Measurements from ENCODE around the gene CUEDC1. TPM values are rescaled to one million over a fixed set of nuclear protein-coding genes. Genes with fewer than 3 reads are reported as not detected.

Gene CUEDC1
- total RNA-seq, 4 donors from 2014 or later, result 7.9 to 63.6 (median 18.8) TPM

DNA sequence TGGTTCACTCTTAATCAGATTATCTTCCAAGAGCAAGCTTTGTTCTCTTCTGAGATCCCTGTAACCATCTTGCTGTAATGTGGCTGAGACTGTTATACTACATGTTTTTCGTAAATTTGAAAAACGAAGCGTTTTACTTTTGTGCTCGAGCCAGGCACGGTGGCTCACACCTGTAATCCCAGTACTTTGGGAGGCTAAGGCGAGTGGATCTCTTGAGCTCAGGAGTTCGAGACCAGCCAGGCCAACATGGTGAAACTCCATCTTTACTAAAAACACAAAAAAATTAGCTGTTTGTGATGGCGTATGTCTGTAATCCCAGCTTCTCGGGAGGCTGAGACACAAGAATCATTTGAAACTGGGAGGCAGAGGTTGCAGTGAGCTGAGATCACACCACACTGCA is 7.8 kb downstream of the CUEDC1 start:
- Histone ChIP-seq H3K36me3 (no peaks in the 10 kb centered on the region), H3K27ac (peak overlapping the region; percentile 94 to 99), H3K27me3 (no peaks in the 10 kb centered on the region), H3K4me3 (peak overlapping the region; percentile 30 to 38), H3K9me3 (no peaks in the 10 kb centered on the region), H3K4me1 (peaks cover 18 to 33% of the 10 kb centered on the region in 2 donors)
- no peak for TF ChIP-seq POLR2A (IDR thresholded peaks at IDR 0.05)
- TF ChIP-seq, protein P1, sequence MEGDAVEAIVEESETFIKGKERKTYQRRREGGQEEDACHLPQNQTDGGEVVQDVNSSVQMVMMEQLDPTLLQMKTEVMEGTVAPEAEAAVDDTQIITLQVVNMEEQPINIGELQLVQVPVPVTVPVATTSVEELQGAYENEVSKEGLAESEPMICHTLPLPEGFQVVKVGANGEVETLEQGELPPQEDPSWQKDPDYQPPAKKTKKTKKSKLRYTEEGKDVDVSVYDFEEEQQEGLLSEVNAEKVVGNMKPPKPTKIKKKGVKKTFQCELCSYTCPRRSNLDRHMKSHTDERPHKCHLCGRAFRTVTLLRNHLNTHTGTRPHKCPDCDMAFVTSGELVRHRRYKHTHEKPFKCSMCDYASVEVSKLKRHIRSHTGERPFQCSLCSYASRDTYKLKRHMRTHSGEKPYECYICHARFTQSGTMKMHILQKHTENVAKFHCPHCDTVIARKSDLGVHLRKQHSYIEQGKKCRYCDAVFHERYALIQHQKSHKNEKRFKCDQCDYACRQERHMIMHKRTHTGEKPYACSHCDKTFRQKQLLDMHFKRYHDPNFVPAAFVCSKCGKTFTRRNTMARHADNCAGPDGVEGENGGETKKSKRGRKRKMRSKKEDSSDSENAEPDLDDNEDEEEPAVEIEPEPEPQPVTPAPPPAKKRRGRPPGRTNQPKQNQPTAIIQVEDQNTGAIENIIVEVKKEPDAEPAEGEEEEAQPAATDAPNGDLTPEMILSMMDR (IDR thresholded peaks at IDR 0.05), result no peak
- intact Hi-C loops (cut with DNase I; ENCODE audit: low total_unique reads), result no loop called here
- no peak for DNase-seq

DNA sequence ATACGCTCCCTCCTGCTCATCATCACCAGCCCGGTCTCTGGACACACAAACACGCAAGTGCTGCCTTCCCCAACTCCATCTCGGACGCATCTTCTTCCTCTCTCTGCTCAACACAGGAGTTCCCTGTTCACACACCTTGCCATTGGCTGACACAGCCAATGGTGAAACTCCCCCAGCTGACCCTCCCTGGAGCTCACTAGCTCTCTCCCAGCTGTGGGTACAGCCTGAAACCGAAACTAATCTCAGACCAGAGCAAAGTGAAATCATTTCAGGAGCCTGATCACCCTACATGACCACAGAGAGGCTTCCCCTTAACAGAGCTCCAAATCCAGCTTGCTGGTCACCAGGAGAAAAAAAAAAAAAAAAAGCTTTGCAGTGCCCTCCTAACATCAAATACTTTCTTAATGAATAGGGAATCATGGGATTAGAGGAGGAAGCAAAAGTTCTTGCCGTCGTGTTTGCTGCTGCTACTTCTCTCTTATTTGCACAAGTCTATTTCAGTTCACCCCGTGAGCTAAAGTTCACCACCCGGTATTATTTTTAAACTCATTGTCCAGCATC is 8.3 kb downstream of the CUEDC1 start:
- peak; percentile 58 to 63 for DNase-seq
- Histone ChIP-seq H3K27me3 (no peaks in the 10 kb centered on the region), H3K27ac (peak overlapping the region; percentile 94 to 99), H3K4me3 (peak overlapping the region; percentile 30 to 38), H3K4me1 (peaks cover 18 to 33% of the 10 kb centered on the region in 2 donors), H3K36me3 (no peaks in the 10 kb centered on the region), H3K9me3 (no peaks in the 10 kb centered on the region)
- TF ChIP-seq, protein P1 (IDR thresholded peaks at IDR 0.05), result no peak
- no peak for TF ChIP-seq POLR2A (IDR thresholded peaks at IDR 0.05)
- intact Hi-C loops (cut with DNase I; ENCODE audit: low total_unique reads), result no loop called here

DNA sequence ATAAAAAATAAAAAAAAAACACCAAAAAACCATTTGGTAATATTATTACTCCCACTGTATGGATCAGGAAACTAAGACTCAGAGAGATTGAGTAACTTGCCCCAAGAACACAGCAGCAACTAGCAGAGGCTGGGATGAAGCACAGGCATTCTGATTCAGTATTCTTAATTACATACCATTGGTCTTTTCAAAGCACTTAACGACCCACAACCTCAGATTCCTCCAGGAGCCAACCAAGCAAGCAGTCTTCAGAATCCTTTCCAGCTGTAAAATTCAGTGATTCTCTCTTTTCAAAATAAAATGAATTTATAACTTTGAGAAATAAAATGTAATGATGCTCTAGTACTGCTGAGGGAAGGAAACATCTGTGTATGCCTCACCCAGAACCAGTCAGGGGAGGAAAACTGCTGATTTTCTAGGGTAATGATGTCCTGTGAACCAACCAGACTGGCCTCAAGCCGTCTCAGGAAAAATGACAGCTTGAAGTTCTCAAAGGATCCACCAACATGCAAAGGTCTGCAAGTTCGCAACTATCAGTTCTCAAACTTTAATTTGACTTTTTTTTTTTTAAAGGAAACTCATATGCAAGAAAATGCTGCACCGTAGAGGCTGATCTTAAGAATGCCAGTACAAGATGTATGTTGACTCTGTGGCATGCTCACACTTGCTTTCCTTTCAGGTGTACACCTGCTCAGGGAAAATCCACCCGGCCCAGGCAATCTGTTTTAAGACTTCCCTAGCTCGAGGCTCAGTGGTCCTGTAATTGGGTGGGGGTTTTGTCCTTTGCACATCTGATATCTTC is 9.0 kb downstream of the CUEDC1 start:
- no peak for DNase-seq
- Histone ChIP-seq H3K27me3 (no peaks in the 10 kb centered on the region), H3K4me3 (peak overlapping the region; percentile 30 to 38), H3K4me1 (peaks cover 18 to 33% of the 10 kb centered on the region in 2 donors), H3K27ac (peak overlapping the region; percentile 94 to 99), H3K36me3 (no peaks in the 10 kb centered on the region), H3K9me3 (no peaks in the 10 kb centered on the region)
- intact Hi-C loops (cut with DNase I; ENCODE audit: low total_unique reads), result no loop called here
- no peak for TF ChIP-seq POLR2A (IDR thresholded peaks at IDR 0.05)
- TF ChIP-seq, protein P1 (IDR thresholded peaks at IDR 0.05), result no peak

DNA sequence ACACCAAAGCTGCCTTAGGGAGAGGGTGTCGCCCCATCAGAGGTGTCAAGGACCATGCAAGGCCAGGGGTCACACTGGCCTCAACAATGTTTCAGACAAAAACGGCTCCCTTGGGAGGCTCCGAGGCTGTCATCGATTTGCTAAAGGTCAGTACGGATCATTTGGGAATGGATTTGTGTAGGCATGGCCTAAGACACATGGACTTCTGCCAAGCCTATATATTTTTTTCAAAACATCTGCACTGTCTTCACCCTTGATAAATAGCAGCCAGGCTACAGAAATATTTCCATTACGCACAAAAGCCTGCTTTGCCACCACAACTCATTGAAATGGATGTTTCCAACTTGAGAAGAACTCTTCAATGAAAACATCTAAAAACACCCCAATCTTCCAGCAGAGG is 10.3 kb downstream of the CUEDC1 start:
- TF ChIP-seq, protein P1 (IDR thresholded peaks at IDR 0.05), result no peak
- no peak for TF ChIP-seq POLR2A (IDR thresholded peaks at IDR 0.05)
- Histone ChIP-seq H3K4me1 (peaks cover 18 to 31% of the 10 kb centered on the region in 2 donors), H3K9me3 (no peaks in the 10 kb centered on the region), H3K27me3 (no peaks in the 10 kb centered on the region), H3K36me3 (no peaks in the 10 kb centered on the region), H3K27ac (peak overlapping the region; percentile 94 to 99), H3K4me3 (no peak overlapping the region)
- intact Hi-C loops (cut with DNase I; ENCODE audit: low total_unique reads), result no loop called here
- DNase-seq, result no peak

DNA sequence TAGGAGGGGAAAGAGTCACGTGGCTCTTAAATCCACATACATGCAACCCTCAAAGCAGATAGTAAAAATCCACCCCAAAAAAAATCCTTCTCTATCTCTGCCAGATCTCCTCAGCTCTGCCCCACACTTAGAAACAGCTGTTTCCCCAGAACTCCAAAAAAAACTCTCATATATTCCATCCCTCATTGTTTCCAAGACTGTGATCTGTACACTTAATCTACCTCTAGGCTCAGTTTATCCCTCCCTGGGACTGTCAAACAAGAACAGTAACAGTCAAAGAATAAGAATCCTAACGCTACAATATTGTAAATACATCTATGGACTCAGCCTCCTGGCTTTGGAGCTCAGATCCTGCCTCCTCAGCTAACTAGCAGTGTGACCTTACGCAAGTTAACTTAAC is 11.6 kb downstream of the CUEDC1 start:
- H3K4me1 ChIP-seq, result peaks cover 18 to 20% of the 10 kb centered on the region in 2 donors
- no peaks in the 10 kb centered on the region for H3K27me3 ChIP-seq
- TF ChIP-seq, protein P1 (IDR thresholded peaks at IDR 0.05), result no peak
- TF ChIP-seq POLR2A (IDR thresholded peaks at IDR 0.05), result no peak
- H3K36me3 ChIP-seq, result no peaks in the 10 kb centered on the region
- no peaks in the 10 kb centered on the region for H3K9me3 ChIP-seq
- DNase-seq, result no peak
- peak overlapping the region; percentile 53 to 77 for H3K27ac ChIP-seq
- intact Hi-C loops (cut with DNase I; ENCODE audit: low total_unique reads), result no loop called here
- no peak overlapping the region for H3K4me3 ChIP-seq
